Stimulated activated CD4-positive, alpha-beta T cell treated with anti-CD3 and anti-CD28 coated beads, TNF-alpha, amount 100 ng/mL, for 1 hour (primary cell): Measurements from ENCODE around the gene SARS1.

ENCODE experiments used
- DNase-seq, 3 donors: peaks; one replicate each; pipeline ENCODE4 v3.0.0-alpha.2; 2020; ENCODE audit warnings: low read depth in 3 of 3, low spot score in 1 of 3

SARS1 gene

DNA sequence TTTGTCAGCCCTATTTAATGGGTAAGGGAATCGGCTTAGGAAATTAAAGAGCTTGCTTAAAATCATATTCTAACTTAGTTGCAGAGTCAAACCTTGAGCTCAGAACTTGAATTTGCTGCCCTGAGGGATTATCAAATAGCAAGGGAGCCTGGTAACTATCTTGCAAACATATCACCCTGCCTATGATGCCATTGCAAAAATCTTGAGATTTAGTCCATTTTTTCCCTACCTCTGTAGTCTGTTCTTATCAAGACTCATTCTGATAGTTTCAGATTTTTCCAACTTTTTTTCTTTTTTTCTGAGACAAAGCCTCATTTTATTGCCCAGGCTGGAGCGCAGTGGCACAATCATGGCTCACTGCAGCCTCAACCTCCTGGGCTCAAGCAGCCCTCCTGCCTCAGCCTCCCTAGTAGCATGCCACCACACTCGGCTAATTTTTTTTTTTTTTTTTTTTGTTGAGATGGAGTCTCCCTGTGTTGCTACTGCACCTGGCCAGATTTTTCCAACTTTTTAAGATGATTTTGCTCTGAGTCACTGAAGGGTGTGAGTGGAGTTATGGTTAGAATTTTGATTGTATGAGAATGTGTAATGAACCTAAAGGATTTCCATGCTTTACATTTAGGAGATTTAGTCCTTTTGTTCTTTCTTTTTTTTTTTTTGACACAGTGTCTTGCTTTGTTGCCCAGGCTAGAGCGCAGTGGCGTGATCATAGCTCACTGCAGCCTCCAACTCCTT is 12.2 kb downstream of the SARS1 start:
- no peak for DNase-seq

DNA sequence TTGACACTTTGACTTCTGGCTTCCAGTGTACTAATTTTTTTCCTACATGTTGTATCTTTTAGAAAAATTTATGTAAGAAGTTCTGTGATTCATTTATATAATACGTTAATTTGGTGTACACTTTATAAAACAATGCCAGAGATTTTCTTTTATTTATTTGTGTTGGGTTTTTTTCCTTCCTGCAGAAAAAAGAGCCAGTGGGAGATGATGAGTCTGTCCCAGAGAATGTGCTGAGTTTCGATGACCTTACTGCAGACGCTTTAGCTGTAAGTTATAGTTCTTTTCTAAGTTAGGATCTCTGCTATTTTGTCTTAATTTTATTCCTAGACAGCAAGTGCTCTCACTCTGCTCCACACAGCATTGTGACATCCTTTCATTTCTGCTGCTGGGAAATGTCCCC is 14.4 kb downstream of the SARS1 start:
- no peak for DNase-seq

DNA sequence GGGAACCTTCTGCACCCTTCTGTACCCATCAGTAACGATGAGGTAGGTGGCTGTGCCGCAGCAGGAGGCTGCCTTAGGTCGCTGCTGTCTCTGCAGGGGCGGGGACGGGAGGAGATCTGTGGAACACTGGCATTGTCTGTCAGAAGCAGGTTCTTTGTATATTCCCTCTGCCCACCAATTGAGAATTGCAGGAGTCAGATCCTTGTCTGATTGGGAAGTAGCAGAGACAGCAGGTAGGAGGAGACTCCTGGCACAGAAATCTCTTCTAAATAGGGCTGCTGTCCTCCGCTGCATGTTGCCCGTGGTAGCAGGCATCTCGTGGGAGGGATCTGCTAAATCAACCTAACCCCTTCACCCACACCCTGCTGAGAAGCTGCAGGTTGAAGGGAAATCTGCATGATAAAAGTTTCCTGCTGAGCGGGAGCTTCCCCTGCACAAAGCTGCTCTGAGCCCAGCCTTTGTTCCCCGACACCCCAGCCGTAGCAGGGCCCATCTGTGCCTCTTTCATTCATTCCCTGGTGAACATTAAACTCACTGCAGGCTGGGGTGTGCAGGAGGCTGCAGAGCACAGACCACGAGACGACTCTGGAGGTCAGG is 15.9 kb downstream of the SARS1 start:
- no peak for DNase-seq

DNA sequence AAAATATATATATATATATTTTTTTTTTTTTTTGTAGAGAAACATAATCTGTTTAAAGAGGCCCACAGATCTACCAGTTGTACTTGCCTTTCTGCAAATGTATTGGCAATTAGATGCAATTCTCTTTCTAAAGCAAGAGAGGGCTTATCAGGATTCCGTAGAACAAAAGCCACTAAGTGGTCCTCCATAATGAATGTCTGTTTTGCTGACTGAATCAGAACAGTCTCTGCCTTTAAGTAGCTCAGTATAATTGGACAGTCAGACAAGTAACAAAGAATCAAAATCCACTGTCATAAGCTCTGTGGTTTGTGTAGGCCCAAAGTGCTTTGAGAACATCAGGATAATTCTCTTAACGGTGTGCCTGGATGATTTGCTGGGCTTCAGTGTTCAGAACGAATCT is 17.3 kb downstream of the SARS1 start:
- no peak for DNase-seq

DNA sequence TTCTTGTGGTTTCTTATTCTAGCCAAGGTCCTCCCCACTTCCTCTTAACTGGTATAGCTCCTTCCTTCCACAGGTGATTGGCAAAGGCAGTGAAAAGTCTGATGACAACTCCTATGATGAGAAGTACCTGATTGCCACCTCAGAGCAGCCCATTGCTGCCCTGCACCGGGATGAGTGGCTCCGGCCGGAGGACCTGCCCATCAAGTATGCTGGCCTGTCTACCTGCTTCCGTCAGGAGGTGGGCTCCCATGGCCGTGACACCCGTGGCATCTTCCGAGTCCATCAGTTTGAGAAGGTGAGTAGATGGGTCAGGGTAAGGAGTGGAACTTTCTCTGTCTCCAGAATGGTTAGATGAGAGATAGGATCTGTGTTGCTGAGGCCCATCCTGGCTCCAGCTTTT is 21.4 kb downstream of the SARS1 start:
- DNase-seq = no peak

DNA sequence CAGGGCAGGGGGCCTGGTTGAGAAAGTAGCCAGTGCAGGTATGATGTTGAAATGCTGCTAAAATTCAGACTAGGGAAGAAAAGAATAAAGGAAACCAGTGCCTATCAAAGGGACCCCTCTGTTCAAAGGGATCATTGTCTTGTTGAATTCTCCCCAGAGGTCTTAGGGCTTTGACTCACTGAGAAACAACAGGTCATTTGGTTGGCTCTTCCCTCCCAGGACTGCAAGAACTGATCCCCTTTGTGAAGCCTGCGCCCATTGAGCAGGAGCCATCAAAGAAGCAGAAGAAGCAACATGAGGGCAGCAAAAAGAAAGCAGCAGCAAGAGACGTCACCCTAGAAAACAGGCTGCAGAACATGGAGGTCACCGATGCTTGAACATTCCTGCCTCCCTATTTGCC is 23.8 kb downstream of the SARS1 start:
- DNase-seq = no peak

DNA sequence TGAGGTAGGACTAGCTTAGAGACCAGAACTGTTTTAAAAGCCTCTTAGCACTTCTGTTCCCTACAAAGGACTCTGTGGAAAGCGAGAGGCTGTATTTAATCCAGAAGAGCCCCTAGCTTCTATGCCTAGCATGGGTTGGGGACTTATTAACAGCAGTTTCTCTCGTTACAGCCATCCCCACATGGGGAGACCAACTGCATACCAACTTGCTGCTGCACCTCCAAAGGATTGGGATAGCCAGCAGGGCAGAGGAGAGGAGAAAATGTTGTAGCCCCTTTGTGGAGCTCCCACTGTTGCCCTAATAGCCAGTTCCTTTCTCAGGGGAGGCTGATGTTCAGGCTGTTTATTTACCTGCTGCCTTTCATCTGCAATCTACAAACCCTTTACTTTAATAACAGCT is 24.7 kb downstream of the SARS1 start:
- no peak for DNase-seq

DNA sequence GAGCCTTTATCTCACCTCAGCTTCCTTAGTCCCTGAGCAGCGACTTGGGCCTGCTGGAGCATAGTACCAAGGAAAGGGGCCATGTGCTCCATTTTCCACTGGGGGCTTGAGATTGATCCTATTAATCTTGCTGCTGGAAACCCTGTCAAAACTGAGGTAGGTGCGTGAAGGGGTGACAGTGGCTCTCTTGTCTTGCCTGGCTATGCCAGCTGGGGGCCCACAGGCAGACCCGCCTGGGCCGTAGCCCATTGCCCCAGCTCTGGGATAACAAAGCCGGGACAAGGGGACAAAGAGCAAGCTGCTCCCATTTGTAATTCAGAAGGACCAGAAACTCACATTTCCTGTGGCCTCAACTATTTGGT is 25.3 kb downstream of the SARS1 start:
- DNase-seq = no peak

DNA sequence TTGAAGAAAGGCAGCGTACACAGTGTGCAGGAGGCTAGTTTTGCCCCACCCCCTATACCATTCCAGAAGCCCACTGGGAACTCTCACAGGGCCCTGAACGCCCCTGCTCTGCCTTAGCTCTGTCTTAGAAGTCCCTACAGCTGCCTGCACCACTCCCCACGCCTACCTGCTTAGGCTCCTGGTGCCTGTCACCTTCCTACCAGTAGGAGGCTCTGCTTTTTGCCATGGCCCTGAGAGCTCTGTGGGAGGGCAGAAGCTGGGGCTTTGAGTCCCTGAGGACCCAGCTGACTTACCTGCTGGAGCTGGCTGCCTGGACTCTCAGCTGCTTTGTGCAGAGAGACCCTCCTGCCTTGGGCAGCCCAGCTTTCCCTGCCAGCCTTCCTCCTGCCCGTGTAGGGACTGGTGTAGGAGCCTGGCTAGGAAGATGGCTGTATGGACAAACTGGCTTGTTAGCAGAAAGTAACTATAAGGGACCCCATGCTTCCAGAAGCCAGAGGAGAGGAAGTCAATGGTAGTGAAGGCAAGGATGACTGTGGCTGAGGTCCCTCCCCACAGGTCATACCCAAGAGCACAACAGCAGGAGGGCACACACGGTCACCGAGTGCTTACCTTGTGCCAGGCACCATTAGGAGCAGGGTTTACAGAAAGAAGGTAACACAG is 25.8 kb downstream of the SARS1 start:
- DNase-seq = no peak

DNA sequence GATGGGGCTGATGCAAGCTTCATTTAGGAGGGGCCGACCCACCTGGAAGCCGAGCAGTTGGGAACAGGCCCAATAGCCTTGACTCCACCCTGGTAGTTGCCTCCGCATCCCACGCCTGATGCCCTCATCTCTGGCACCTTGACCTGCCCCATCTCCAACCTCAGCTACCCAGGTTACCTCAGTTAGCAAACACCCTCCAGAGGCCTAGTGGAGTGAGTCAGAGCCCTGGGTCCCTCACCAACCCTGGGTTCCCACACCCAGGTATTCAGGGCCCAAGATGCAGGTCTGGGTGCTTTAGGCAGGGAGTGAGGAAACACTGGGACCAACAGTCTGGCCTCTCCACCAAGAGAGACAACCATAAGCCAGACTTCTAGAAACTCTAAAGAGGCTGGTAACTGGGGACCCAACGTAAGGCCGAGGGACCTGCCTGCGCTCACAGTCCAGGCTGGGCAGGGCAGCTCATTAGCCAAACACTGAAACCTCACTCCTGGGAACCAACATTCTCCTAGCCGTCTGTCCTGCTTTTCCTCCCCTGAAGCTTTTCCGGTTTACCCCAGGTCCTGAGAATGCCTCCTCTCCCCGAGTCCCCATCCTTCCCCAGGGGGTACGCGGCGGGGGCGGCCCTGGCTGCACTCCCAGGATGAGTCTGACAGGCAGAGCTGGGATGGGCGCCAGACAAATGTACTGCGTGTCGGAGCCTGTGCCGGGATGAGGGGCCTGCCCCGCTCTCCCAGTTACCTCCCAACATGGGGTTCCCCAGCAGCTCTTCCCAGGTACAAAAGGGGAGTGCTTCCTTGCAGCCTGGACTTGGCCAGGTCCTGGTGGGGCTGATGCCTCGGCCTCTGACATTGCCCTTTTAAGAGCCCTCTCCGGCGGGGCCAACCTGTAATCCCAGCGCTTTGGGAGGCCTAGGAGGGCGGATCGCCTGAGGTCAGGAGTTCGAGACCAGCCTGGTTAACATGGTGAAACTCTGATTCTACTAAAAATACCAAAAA is 26.7 kb downstream of the SARS1 start:
- no peak for DNase-seq

DNA sequence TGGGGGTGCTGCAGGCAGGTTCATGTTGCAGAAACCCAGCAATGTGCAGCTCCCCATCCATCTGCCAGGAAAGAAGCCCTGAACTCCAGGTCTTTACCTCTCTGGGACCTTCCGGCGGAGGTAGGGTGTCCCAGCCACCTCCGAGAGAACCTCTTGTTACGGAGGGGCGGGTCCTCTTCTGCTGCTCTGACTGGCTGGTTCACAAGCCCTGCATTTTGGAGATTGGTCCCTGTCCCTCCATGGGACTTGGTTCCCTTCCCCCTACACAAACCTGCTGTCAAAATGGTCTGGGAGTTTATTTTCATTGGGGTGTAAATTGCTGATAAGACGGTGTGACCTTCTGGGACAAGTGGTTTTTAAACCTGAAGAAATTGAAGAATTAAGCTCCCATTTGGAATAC is 27.6 kb downstream of the SARS1 start:
- no peak for DNase-seq

DNA sequence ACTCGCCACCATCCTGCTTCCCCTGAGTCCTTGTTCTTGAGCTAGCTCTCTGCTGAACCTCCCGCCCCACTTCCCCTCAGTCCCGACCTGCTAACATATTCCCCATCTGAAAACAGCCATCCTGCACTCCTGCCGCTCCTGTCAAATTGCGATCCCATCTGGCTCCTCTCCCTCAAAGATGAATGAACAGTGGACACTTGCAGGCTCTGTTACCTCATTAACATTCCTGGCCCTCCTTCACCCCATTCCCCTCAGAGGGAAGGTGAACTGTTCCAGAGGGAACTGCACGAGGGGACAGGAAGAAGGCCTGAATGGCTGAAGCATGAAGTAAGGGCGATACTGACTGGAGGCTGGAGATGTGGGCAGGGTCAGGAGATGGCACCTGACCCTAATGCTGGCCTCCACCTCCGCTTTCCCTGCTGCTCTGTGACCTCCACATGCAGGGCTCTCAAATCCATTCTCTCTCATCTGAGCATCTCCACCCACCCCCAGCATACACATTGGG is 28.2 kb downstream of the SARS1 start:
- no peak for DNase-seq

DNA sequence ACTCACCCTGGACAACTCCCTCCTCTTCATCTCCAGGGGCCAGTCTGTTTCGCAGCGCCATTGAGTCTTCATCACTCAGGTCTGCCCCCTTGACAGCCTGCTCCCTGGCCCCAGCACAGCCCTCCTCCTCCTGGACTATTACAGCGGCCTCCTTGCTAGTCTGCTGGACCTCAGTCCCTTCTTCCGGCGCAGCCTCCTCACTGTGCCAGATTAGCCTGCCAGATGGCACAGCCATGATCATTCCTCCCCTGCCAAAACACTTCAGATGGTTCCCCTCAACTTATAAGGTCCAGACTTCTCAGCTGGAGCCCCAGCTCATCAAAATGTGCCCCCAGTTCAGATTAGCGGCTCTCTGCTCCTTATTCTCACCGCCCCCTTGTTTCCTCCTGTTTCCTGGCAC is 28.7 kb downstream of the SARS1 start:
- DNase-seq = no peak

DNA sequence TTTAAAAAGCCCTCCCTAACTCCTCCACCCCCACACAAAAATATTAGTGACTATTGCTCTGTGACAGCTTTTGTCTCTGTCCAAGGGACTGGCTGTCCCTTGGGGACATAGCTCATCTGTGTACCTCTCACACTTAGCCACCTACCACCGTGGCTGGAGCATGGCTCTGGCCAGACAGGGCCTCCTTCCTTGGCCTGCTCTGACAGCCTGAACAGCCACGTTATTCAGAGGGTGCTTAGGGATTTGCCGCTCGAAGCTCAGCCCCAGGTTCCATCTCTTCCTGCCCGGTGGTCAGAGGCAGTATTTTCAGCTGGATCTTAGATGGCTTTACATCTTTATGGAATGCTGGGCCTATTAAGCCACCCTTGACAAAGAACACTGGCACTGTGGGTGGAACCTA is 29.5 kb downstream of the SARS1 start:
- no peak for DNase-seq

DNA sequence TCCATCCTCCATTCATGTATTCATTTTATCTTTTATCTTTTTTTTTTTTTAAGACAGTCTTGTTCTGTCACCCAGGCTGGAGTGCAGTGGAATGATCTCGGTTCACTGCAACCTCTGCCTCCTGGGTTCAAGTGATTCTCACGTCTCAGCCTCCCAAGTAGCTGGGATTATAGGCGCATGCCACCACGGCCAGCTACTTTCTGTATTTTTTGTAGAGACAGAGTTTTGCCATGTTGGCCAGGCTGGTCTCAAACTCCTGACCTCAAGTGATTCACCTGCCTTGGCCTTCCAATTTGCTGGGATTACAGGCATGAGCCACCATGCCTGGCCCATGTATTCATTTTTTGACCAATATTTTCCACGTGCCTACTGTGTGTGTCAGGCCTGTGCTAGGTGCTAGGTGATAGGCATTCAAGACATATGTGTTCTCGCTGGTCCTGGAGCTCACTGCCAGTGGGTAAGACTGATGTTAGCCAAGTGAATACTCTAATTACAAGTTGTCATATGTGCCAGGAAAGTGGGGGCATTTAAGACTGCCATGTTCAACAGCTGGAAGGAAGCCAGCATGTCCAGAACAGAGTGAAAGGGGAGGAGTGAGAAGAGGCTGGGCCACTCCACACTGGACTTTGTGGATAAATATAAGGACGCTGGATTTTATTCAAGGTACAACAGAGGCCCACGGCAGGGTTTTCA is 30.3 kb downstream of the SARS1 start:
- DNase-seq = no peak

DNA sequence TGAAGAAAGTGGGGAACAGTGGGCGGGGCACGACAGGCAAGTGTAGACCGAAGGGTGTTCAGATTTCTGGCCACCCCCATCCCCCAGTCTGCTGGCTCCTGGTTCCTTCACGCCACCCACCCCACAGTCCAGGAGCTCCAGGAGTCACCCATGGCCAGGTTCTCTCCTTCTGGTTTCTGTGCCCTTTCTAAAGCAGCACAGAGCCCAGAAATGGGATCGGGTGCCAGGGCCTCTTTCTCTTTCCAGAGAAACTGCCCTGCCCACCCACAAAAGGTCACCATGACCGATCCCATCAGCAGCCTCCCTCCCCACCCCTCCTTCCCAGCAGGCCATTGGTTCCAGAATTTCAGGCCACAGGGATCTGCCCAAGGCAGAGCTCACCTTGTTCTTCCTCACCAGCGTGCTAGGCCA is 32.4 kb downstream of the SARS1 start:
- no peak for DNase-seq

DNA sequence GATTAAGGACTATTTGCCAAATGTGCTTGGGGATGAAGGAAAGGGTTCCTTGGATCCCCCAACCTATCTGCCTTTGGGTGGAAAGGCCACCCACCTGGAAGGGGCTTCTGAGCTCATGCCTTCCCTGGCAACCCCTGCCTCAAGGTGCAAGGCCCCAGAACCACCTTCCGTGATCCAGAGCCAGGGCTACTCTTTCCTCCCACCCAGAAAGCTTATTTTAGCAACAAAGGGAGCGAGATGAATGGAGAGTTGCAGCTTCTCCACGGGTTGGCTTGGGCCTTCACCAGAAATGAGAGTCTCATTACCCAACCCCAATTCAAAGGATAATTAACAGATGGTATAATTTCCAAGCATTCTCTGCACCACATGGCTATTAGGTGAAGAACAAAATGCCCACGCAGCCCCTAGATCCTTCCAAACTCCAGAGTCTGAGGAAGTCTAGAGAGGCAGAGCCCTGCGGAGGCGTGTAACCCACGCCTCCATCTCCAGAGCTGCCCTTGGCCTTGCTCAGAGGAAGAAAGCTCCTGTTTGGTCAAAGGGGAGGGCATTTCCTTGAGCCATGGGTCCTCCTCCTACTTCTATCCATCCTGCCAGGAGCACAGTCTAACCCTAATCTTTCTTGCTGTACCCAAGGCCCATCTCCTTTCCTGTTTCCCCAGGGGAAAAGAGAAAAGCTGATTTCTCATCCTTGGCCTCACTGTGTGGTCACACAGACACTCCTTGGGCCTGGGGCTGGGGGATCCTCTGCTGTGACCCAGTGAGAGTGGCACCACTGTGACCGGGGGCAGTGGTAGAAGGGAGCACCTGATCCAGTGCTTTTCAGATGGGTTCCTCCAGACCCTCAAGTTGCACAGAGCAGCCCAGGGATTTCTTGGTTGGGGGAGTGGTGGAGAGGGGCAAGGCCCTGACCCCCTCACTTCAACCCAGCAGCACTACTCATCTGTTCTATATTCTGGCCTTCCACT is 34.0 kb downstream of the SARS1 start:
- no peak for DNase-seq

DNA sequence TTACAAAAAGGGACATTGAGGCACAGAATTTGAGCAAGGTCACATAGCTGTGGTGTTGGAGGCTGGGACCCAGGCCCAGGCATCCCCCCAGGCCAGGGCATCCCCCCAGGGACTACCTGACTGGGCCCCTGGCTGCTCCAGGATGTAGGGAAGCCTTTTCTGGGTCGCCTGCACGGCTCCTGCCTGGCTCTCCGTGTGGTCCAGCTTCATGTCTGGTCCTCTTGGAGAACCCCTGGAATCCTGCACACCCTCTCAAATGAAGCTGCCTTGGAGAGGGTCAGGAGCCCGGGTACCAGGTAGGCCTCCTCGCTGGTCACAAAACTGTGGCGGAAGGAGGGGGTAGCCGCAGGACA is 34.7 kb downstream of the SARS1 start:
- no peak for DNase-seq

DNA sequence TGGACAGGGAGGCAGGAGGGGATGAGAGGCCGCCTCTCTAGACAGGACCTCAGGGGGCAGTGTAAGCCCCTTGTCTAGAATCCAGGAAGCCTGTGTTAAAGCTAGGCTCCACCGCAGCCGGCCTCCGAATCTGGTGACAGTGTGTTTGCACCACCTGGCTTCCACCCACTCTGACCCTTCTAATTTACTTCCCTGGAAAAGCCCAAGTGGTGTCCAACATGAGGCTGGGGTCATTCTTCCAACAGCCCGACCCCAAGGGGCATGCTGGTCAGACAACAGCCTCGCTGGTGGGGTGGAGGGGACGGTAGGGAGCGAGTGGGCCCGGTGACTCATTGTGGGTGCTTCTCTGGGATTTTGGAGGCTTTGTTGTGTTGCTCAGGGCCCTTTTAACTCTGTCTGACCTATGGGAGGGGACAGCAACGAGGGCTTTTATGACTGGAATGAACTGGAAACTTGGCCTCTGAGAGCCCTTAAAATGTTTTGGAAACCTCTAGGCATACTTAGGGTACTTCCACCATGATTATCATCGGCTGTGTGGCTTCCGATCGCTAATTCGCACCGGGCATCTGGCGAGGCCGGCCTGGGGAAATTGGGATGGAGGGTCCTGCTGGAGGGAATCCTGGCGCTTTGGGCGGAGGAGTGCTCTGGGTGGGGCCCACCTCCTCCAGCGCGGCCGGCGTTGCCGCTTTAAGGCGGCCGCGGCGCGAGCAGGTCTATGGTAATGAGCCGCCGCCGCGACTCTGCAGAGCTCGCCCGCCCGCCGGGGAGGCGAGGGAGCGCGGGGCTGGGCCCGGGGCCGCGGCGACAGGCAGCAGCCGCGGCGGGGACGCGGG is 35.3 kb downstream of the SARS1 start, which contains the start of gene CELSR2:
Gene CELSR2 (plus strand): TSS at position 743 of the 833 bp plus-strand sequence. CDS start 541 bp downstream, outside the sequence.
- DNase-seq = peak in 1 of 3 donors; percentile 39
